HL-60/S4 (cell line): Measurements from ENCODE around the gene CEP83.
"Not testable (repeated sequence)": the region's sequence is repeated elsewhere in the genome, so short reads cannot be mapped to it uniquely, and the experiment has no call there.

ENCODE experiments used
- in situ Hi-C: fragments of 300-500 bp; cut with MboI; formaldehyde crosslinking; loops from 2 replicates; pipeline ENCODE4 v1.14.3; 2022; ENCODE audit warnings: low sequenced_read_pairs

Gene CEP83

GRCh38 chr12:94435511-94435927 lies 24.1 kb downstream of the CEP83 start:
- in situ Hi-C loops, result no loop called here

GRCh38 chr12:94434171-94434570 lies 25.5 kb downstream of the CEP83 start:
- in situ Hi-C loops, result no loop called here

- in situ Hi-C loops, result no loop called here
These were observed 25.9 kb downstream of the CEP83 start for GRCh38 chr12:94433744-94434143.

- in situ Hi-C loops, result no loop called here
These were observed 29.4 kb downstream of the CEP83 start for GRCh38 chr12:94430304-94430703.

- in situ Hi-C loops, result no loop called here
These were observed 30.0 kb downstream of the CEP83 start for GRCh38 chr12:94429633-94430032.

- in situ Hi-C loops, result no loop called here
These were observed 30.5 kb downstream of the CEP83 start for GRCh38 chr12:94429191-94429590.

GRCh38 chr12:94427501-94428381 lies 31.9 kb downstream of the CEP83 start:
- in situ Hi-C loops, result no loop called here

- in situ Hi-C loops, result no loop called here
These were observed 33.6 kb downstream of the CEP83 start for GRCh38 chr12:94426049-94426448.

GRCh38 chr12:94424830-94425229 lies 34.8 kb downstream of the CEP83 start:
- in situ Hi-C loops, result not testable (repeated sequence)

GRCh38 chr12:94421868-94422740 lies 37.6 kb downstream of the CEP83 start:
- in situ Hi-C loops, result no loop called here

GRCh38 chr12:94418517-94418916 lies 41.1 kb downstream of the CEP83 start:
- in situ Hi-C loops, result no loop called here

GRCh38 chr12:94416613-94417012 lies 43.1 kb downstream of the CEP83 start:
- in situ Hi-C loops, result no loop called here

- in situ Hi-C loops, result no loop called here
These were observed 44.6 kb downstream of the CEP83 start for GRCh38 chr12:94415066-94415465.

- in situ Hi-C loops, result no loop called here
These were observed 54.1 kb downstream of the CEP83 start for GRCh38 chr12:94405413-94406116.

GRCh38 chr12:94404854-94405253 lies 54.8 kb downstream of the CEP83 start:
- in situ Hi-C loops, result no loop called here

GRCh38 chr12:94401326-94401725 lies 58.3 kb downstream of the CEP83 start:
- in situ Hi-C loops, result no loop called here

GRCh38 chr12:94398685-94399084 lies 61.0 kb downstream of the CEP83 start:
- in situ Hi-C loops, result not testable (repeated sequence)

GRCh38 chr12:94397401-94397800 lies 62.3 kb downstream of the CEP83 start:
- in situ Hi-C loops, result no loop called here

- in situ Hi-C loops, result not testable (repeated sequence)
These were observed 63.7 kb downstream of the CEP83 start for GRCh38 chr12:94396014-94396413.

GRCh38 chr12:94390130-94390485 lies 69.6 kb downstream of the CEP83 start:
- in situ Hi-C loops, result no loop called here

GRCh38 chr12:94389482-94390129 lies 70.1 kb downstream of the CEP83 start:
- in situ Hi-C loops, result not testable (repeated sequence)
